HG03457 (cell line): ENCODE data around the gene EPB42.
"Not testable (repeated sequence)": the region's sequence is repeated elsewhere in the genome, so short reads cannot be mapped to it uniquely, and the experiment has no call there.

ENCODE experiments used
- ATAC-seq: cut with Tn5 transposase; IDR thresholded peaks from one replicate; pipeline ENCODE4 v1.9.1; 2021; ENCODE audit warnings: moderate number of reproducible peaks; ENCODE audit not compliant: unreplicated experiment

The EPB42 gene

DNA sequence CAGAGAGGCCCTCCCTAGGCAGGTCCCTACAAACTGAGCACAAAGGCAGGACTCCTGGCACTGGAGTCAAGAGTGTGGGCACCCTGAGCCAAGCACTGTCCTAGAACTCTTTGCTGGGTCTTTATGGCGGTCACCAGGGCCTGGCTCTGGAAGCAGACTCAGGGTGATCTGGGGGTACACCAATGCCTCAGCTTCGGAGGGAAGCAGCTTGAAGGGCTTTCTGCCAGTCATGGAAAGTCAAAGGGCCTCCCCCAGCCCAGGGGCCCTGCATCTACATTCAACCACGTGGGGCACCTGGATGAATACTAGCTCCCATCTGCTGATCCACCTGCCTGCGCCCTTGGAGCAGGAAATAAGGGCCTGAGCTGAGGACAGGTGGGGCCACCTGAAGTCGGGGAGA, 7.4 kb downstream of the EPB42 start:
- no peak for ATAC-seq

DNA sequence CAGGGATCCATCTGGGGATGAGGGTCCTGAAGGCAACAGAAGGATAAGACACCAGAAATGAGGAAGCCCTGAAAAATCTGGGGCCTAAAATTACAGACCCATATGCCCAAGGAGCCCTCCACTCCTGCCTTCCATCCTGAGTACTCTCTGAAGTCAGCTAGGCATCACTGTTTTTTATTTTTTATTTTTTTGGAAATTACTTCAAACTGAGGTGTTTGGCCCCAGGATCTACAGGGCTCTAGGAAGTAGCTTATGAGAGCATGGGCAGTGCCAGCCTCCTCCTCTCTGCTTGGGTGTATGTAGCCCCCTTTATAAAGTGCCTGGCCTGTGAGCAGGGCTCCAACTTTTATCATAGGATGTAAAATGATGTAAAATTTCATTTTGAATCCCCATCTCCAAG, 7.9 kb downstream of the EPB42 start:
- ATAC-seq: no peak

DNA sequence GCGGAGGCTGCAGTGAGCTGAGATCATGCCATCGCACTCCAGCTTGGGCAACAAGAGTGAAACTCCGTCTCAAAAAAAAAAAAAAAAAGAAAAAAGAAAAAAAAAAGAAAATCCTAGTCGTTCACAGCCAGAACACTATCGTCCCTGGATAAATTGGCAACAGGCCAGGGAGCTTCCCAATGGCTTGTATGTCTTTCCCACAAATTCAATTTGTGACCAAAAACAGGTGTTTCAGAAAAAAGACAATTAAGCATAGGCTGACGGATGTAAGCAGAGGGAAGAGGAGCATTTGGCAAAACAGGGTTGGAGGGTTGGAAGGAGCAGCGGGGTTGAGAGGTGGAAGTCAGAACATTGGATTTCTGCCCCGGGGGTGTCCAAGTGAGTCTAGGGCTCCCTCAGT, 8.5 kb downstream of the EPB42 start:
- ATAC-seq: no peak

DNA sequence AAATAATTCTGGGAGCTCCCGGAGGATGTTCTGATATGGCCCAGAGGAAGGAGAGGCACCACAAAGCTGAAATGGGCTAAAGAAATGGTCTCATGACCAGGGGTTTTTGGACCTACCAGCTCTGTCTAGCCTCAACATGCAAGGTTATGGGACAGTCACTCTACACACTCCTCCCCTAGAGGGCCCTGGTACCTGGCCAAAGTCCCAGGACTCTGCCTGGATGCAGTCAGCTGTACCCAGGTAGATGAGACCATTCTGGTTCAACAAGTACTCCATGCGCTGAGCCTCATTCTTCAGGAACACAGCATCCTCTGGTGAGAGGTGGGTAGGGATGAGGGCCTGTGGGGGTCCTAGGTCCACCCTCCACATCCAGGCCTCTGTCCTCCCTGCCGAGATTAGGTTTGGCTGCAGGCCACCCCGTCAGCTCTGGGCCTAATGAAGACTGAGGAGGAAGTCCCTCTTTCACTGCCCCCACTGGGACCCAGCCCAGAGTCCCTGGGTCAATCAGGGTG, 9.5 kb downstream of the EPB42 start:
- ATAC-seq: no peak

DNA sequence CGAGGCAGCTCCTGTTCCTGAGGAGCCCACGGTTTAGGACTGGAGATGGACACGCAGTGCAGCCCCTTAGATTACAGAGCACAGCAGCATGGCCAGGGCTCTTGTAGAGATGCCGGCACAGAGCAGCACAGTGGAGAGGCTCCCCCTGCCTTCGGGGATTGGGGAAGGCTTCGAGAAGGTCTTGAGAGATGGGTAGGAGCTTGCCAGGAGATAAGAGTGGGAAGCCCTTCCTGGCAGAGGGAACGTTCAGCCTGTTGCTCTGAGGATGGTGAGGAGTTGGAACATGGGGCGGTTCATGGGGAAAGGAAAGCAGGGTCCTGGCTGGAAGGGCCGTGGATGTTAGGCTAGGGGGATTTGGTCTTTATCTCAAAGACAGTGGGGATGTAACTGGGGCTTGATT, 10.0 kb downstream of the EPB42 start:
- no peak for ATAC-seq

DNA sequence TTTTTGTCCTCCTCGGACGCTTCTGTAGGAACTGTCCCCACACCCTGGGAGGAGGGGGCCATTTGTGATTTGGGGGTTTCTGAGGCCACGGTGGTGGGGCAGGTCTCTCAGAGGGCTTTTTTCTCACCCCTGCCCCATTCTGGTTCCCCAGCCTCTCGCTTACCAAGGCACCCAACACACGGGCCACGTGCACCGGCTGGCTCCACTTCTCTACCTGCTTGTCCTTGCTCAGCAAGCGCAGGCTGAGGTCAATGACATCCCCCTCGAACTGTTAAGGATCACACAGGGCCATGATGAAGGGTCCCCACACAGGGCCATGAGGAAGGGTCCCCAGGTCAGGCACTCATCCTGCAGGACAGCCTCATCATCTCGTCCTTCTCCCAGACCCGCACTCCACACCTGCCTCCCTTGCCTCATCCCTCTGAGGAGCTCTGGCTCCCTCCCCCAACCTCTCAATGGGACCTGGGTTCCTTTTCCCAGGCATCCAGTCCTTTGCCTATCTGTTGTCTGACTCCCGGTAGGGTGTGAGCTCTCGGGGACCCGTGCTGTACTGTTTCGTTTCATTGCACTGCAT, 10.6 kb downstream of the EPB42 start:
- no peak for ATAC-seq

DNA sequence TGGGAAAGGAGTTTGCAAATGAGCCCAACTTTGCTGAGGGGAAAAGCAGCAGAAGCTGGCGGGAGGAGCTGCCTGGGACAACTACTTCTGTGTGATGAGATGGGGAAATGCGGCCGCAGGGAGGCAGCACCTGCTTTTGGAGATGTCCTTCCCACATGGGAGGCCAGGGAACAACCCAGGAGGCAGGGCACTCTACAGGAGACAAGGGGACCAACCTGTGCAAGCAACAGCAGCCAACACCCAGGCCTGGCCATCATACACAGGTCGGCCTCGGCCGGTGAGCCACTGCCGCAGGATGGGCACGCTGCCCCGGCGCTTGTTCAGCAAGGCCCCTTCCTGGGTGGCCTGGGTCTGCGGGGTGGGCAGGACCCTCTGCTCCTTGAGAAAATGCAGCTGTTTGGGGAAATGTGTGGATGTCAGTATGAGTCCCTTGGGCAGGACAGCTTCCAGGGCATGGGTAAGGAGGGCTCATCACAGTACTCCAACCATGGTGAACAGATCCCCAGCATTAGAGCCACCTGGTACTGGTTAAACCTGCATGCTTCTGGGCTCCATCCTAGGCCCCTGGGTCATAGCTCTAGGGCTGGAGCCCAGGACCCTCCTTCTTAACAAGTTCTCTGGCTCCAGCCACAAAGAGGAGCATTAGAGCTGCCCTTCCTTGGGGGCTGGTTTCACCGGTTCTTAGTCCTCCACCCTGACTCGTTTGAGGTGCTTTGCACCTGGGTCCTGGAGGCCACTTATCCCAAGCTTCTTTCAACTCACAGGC, 11.6 kb downstream of the EPB42 start:
- no peak for ATAC-seq

DNA sequence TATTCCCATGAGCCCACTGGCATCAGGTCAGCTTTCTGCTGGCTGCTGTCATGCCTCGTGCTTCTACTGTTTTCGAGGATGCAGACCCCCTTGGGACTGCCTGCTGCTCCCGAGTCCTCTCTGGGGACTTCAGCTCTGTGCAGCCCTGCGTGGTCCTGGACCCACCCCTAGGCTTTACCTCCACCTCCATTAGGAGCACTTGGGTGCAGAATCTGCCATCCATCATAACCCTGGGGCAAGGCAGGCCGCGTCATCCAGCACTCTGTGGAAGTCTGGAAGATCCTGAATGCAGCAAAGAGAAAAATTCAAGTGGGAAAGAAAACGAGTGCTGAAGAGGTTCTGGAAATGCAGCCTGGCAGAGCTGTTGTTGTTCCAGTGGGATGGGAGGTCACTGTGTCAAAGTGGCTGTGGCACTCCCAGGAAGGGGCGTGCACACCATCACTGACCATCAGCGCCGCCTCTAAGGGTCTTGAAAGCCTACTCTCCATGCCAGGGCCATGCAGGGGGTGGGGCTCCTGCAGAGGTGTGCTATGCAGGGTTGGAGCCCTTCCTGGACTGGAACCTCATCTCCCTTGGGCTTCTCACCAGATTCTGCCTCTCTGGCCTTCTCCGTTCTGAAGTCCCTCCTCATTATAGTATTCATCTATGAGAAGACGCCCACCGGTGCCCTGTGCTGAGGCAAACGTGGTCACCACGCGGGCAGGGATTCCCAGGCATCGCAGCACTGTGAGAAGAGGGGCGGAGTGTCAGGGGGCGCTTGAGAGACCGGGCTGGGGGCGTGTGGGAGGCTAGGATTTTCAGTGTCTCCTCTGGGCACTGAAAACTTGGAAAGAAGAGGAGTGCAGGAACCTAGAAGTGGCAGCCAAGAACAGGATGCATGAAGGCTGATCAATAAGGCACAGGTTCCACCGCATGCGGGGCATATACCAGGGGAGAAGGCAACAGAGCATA, 12.5 kb downstream of the EPB42 start:
- no peak for ATAC-seq

DNA sequence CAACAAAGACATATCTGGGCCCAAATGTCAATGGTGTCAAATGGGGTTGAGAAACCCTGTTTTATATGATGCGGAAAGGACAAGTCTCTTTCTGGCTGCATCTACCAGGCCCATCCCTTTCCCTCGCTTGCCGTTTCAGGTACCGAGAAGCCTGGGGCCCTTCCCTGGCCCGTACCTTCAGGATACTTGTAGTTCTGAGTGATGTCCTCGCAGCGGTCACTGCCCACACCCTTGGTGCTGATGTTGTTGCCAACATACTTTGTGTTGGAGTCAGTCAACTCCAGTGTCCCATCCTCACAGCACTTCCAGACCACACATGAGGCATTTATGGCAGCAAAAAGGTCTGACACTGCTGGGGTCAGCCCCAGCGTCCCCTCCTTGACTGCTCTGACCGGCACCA, 13.8 kb downstream of the EPB42 start:
- no peak for ATAC-seq

DNA sequence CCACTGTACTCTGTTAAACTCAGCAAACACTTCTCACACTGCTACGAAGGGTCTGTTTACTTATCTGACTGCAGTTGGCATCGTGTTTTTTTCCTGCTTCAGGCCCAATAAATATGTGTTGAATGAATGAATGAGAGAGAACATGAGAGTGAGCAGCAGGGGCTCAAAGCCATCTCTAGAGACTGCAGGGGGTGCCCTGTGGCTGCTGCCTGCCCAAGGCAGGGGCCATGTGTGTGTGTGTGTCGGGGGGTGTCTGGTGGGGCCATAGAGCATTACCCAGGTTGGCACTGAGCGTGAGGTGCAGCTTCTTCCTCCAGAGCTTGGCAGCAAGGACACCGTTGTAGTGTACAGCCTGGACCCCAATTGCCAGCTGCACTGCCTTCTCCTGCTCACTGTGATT, 14.8 kb downstream of the EPB42 start:
- ATAC-seq: no peak

DNA sequence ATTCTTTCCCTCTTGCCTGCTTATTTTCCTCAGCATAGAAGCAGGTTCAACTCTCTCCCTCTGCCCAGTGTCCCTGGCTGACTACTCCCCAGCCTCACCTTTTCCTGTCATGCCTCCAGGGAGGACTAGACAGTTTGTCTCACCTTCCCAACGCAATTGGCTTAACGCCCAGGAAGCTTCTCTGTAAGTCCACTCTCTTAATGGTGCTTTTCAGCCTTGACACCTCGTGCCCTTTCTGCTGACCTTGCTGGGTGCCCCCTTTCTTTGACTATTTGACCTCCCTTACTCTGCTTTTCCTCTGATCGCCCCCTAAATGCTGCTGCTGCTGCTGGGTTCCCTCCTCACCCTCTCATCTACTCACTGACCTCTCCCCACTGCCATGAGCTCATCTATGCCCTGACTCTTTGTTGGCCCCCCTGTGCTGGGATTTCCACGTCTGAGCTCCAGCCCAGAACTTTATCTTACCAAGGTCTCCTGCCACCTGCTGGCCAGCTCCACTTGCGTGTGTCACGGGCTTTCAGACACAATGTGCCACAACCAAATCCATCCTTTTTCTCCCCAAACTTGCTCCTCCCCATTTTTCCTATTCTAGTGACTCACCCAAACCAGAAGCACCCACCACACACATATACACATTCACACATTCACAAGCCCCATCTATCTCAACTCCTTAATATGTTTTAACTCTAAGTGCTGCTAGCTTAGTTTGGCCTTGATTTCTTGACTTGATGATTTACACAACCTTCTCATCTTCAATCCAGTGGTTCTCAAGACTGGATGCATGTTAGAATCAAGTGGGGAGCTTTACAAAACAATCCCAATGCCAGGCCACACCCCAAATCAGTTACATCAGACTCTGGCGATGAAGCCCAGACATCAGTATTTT, 16.6 kb downstream of the EPB42 start:
- no peak for ATAC-seq

DNA sequence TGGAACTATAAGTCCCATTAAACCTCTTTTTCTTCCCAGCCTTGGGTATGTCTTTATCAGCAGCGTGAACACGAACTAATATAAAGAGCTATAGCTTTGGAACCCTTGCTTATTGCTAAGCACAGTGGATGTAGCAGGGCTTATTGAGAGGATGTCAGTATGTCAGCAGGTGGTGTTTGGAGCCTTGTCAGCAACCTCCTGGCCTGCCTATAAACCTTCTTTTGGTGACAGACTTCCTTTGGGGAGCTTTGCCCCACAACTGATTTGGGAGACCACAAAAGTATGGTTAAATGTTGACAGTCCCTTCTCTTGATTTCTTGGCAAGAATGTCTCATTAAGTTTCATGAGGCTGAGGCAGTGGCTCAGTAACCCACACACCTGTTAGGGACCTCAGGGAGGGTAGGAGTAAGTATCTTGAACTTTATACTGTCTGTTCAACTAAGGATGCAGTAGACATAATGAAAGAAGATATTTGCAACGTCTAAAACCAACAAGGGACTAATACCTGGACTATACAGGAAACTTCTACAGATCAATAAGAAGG, 20.8 kb downstream of the EPB42 start:
- ATAC-seq: no peak

DNA sequence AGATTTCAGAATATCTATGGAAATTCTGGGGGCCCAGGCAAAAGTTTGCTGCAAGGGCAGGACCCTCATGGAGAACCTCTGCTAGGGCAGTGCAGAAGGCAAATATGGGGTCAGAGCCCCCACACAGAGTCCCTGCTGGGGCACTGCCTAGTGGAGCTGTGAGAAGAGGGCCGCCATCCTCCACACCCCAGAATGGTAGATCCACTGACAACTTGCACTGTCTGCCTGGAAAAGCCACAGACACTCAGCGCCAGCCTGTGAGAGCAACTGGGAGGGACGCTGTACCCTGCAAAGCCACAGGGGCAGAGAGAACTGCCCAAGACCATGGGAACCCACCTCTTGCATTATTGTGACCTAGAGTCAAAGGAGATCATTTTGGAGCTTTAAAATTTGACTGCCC, 21.8 kb downstream of the EPB42 start:
- ATAC-seq: no peak

DNA sequence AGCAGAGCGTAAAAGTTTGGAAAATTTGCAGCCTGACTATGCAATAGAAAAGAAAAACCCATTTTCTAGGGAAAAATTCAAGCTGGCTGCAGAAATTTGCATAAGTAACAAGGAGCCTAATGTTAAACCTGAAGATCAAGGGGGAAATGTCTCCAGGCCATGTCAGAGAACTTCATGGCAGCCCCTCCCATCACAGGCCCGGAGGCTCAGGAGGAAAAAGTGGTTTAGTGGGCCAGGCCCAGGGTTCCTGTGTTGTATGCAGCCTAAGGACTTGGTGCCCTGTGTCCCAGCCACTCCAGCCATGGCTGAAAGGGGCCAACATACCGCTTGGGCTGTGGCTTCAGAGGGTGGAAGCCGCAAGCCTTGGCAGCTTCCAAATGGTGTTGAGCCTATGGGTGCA, 22.3 kb downstream of the EPB42 start:
- ATAC-seq: not testable (repeated sequence)

DNA sequence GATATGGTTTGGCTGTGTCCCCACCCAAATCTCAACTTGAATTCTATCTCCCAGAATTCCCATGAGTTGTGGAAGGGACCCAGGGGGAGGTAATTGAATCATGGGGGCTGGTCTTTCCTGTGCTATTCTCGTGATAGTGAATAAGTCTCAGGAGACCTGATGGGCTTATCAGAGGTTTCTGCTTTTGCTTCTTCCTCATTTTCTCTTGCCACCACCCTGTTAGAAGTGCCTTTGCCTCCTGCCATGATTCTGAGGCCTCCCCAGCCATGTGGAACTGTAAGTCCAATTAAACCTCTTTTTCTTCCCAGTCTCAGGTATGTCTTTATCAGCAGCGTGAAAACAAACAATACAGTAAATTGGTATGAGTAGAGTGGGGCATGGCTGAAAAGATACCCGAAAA, 23.0 kb downstream of the EPB42 start:
- ATAC-seq: not testable (repeated sequence)

DNA sequence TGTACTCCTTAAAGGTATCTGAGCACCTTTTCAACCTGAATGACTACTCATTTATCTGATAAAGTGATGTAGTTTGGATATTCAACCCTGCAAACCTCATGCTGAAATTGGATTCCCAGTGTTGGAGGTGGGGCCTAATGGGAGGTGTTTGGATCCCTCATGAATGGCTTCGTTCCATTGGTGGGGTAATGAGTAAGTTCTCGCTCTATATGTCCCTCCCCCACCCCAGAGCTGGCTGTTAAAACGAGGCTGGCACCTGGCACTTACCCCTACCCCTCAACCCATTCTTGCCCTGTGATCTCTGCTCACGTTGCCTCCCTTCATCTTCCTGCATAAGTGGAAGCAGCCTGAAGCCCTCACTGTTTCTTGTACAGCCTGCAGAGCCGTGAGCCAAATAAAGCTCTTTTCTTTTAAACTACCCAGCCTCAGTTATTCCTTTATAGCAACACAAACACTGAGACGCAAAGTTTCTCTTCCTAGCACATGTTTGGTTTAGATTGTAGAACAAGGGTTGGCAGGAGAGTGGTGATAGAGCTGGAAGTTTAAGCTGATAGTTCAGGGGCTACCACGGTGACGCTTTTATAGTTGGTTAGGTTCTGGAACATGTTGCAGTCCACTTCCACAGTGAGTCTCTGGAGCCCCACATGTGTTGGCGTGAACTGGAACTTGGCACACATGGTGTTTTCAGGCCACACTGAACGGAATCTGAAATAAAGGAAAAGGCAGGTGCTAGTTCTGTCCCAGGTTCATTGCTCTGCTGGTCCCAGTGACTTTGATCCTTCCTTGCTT, 23.9 kb downstream of the EPB42 start:
- no peak for ATAC-seq

DNA sequence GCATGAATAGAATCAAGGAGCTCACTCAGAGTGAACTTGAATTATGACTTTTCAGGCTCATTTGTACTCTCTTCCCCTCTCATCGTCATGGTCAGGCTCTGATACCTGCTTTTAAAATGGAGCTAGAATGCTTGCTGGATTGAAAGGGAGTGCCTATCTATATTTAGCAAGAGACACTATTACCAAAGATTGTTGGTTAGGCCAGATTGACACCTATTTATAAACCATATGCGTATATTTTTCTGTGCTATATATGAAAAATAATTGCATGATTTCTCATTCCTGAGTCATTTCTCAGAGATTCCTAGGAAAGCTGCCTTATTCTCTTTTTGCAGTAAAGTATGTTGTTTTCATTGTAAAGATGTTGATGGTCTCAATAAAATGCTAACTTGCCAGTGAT, 26.0 kb downstream of the EPB42 start:
- no peak for ATAC-seq

DNA sequence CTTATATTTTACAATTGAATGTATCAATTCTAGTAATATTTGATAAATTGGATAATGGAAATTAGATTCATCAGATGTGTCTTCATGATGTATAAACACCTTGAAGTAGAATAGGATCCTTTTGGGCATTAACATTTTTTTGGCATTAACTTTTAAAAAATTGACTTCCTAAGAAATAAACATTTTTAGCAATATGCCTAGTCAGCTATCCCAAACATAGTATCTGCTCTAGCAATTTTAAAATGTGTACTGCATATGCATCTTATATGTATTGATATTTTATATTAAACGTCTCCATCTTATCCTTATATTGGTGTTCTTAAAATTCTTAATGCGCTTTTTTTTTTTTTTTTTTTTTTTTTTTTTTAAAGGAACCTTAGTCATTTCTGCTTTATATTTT, 27.1 kb downstream of the EPB42 start:
- ATAC-seq: no peak

DNA sequence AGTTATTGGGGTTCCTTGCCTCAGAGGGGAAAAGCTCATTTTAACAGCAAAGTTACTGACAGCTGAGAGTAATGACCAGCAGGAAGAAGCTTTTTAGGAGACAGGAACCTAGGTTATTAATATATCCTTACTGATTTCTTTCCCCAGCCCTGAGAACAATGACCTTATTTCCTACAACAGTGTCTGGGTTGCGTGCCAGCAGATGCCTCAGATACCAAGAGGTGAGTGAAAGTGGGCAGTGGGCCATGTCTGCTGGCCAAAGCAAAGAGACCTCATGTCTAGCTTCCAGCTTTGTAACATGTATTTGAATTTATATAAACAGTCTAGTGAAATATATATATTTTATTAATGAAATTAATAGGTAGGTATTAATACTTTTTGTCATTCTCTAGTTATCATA, 30.6 kb downstream of the EPB42 start:
- no peak for ATAC-seq

DNA sequence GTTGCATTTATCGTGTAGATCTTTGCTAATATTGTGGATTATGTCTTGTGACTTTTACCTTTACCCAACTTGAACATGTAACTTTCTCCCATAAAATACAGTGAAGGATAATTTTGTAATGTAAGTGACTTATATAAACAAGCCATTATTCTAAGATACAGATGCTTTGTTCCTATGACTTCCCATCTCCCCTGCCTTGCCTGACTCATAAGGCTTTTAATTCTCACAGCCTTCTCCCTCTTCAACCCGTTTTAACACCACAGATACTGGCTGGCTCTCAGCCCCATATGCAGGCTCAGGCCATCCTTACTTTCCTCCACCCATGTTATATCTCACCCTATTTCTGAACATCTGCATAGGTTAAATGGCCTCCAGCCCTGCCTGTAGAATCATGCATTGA, 31.5 kb downstream of the EPB42 start:
- ATAC-seq: no peak
